Activated T-cell treated with anti-CD3 and anti-CD28 coated beads, Interleukin-2, amount 50 U/mL, for 48 hours (primary cell): ENCODE data around the gene ATP11B.
A peak's percentile ranks its signal among the peaks of the same experiment; 100 is the strongest.

Experiments used
- DNase-seq, 2 experiments: peaks; one replicate each; pipeline ENCODE4 v3.0.0-alpha.2; 2020

ATP11B gene

DNA sequence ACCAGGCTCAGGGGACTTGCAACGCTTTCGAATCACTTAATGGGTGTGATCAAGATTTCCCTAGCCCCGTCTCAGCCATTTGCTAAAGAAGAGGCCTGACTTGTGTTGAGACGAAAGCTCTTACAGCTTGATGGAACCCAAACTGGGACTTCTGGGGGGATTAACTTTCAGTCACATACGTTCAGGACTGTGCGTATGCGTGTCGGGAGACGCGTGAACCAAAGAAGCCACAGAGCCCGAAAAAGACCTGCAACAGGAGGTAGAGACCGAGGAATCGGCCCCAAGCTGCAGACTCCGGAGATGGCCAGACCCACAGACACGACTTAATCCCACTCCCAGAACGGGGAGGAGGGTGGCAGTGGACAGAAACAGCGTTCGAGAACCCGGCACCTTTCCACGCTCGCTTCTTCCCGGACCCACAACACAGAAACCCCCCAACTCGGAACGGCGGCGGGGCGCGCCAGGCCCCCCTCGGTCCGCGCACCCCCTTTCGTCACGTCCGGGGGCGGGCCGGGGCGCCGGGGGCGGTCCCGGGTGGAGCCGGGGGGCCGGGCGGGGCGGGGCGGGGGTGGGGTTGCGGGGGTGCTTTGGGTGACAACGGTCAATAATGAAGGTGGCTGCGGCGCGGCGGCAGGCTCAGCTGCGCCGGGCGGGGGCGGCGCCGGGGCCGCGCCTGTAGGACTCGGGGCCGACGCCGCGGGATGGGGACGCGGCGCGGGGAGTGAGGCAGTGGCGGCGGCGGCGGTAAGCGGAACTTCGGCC, at the start of gene ATP11B:
Gene ATP11B, plus strand, starts transcription at position 604 of the 762 bp plus-strand sequence. CDS start 256 bp downstream, outside the sequence.
- peak; percentile 87 for DNase-seq

DNA sequence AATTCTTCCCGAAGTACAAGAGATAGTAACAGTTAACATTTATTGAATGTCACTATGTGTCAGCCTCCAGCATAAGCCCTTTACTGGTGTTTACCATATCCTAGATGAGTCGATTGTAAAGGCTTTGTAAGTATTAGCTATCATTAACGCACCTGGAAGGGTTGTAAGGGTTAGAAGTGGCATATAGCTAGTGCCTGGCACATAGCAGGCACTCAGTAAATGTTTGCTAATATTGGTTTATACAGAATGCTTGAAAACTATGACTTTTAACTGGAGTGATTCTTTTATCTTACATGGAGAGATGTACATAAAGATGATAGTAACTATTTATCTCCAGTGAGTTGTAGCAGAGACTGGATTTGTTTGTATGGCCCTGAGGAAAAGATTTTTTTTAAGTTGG, 46.3 kb upstream of the ATP11B start:
- DNase-seq = no peak

DNA sequence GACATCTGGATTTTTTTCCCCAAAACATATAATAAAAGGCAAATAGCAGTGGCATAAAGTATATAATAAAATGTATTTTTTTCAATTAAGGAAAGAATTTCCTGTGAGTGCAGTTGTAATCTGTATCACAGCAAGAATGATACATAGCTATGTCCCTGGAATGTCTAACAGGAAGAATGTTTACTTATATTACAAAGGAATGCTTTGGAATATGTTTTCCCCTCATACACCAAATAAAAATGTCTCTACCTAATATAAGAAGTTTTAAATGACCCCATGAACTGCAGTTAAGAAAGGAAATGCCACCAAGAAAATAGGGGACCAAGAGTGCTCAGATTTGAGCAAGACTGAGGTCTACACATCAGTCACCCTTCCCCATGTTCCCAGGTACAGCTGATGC, 38.0 kb upstream of the ATP11B start:
- no peak for DNase-seq

DNA sequence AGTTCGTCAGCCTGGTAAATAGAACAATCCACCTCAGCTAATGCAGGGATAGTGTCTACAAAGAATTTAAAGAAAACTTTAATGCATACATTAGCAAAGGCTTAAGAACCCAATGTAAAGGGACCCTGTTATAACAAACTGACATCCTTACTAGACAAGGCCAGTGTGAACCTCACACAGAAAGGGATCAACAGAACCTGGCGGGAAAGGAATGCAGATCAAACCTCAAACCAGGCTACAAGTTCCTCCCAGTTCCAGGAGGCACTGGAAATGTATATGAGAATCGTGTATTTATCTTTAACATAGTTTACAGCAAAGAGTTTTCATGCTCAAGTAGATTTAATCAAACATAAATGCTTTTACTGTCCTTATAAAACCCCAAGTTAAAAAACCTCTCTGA, 37.6 kb upstream of the ATP11B start:
- no peak for DNase-seq

DNA sequence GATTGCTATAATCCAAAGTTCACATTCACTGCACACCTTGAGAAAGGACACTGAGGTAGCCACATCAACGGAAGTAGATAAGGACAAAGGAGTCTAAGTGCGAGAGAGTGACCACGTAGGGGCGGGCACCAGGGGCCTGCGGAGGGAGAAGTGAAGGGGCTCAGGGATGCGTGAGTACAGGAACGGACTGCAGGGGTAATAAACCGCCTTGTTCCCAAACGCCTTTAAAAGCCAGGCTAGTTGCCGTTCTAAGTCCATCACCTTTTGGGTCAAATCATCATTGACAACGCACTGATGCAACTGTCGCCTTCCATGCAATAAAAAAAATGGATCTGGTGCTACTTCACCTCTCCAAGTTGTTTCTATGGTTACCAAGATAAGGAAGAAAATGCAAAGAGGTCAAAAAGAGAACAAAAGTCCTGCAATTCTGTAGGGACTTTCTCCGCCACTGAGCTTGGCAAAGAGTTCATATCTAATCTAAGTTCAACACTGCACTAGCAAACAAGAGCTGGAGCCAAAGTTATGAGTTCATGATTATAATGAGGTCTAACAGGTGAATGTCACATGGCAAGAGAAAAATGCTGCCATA, 32.6 kb upstream of the ATP11B start:
- DNase-seq = no peak

DNA sequence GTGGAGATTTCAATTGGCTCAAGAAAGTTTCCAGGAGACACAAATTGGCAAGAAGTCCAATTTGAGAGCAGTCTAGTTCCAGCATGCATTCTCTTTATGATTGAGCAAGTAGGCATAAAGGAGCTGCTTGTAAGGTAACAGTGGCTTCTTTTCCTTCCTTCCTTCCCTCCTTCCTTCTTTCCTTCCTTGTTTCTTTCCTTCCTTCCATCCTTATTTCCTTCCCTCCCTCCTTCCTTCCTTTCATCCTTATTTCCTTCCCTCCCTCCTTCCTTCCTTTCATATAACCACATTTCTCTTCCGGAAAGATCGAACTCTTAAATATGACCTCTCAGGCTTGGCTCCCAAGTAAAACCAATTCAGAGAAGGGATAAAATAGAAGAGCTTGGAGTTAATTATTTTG, 29.4 kb upstream of the ATP11B start:
- no peak for DNase-seq

DNA sequence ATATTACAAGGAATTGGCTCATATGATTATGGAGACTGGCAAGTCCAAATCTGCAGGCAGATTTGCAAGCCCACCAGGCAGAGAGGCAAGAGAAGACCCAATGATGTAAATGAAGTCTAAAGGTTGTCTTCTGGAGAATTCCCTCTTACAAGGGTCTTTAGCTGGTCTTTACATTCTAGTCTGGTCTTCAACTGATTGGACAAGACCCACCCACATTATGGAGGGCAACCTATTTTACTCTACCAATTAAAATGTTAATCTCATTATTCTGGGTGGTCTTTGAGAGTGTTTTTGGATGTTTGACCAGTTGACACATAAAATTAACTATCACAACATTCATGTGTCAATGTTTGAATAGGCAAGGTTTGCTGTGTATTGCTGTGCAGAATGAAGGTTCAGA, 28.0 kb upstream of the ATP11B start:
- DNase-seq = no peak

DNA sequence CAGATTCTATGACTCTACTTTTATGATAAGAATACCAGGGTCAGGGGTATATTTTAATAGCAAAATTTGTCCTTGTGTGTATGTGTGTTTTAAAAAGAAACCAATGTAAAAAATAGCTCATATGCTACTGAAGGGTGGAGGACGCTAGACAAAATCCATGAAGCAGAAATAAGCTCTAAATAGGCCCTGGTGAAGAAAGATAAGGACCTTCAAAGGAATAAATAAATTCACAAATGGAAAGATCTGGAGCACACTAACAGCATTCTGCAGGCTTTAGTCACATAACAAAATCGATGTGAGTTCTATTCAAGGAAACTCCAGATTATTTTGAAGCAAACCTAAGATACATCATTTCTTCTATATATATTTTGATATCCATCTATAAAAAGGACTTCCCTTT, 27.2 kb upstream of the ATP11B start:
- no peak for DNase-seq

DNA sequence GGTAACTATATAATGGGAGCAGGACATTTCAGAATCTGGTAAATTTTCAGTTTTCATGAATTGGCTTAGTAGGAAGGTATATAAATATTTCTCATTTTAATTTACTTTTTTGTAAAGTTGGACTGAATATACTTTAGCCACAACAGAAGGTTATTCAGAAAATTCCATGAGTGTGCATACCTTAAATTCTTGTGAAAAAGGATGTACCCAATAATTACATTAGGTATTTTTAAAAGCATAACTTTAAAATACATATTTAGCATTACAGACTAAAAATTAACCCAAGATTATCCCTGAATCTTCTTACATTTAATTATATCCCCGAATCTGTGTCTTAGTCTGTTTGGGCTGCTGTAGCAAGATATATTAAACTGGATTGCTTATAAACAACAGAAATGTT, 24.9 kb upstream of the ATP11B start:
- DNase-seq = no peak

DNA sequence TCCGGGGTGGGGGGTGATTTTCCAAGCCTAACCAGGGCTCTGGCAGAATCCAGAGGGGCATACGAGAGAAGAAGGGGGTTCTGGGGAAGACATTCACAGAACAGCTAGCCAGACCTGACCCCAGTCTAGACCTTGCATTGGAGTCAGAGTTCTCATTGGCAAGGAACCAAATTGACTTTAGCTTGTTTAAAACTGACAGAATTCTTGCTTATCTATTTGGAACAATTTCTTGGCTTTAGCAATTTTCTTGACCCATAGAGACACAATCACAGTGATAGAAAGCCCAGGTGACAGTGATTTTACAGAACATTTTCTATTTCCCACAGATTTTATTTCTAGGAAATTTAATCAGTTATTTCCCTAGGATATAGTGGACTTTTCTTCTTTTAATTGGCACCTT, 23.6 kb upstream of the ATP11B start:
- no peak for DNase-seq

DNA sequence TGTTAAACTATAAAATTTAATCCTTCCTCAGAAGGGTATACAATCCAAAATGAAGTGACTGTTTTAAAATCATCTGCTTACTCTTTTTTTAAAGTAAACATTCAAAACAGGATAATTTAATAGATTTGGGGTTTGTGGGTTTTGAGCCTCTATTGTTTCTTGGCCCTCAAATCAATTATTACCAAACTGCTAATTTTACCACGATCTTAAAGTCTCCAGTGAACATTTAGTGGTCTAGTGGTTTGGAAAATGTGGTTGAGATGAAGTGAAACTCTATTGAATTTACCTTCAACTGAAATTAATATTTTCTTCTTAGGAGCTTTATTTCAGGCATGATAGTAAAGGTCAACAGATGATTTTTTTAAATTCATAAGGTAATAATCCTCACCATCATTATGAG, 11.2 kb upstream of the ATP11B start:
- no peak for DNase-seq

DNA sequence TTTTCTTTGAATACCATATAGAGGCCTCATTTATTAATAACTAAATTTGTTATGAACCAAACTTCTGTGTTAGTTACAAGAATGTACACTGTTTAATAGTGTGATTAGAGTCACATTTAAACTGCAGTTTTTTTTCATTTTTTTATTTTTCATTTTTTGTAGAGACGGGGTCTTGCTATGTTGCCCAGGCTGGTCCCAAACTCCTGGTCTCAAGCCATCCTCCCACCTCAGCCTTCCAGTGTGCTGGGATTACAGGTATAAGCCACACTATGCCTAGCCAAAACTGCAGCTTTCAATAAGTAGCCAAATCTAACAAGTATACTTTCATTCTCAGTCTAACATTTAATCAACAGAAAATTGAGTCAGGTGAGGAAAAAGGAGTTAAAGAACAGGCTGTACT, 10.2 kb upstream of the ATP11B start:
- no peak for DNase-seq

DNA sequence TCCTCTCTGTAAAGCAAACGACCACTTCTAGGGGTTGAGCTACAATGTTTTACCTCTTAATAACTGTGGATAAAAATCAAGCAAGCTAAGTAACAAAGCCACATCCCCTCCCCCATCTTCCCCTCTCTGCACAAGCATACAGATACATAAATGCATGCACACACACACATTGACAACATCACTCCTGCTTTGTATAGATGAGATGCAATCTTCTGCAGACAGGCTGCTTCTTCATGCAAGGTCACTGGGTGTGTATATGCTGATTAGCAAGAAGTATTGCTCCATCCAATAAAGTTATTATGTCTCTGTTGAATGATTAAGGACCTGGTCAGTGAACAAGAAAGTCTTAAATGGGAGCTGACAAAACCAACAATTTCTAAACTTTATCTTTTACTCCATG, 8.8 kb upstream of the ATP11B start:
- DNase-seq = no peak

DNA sequence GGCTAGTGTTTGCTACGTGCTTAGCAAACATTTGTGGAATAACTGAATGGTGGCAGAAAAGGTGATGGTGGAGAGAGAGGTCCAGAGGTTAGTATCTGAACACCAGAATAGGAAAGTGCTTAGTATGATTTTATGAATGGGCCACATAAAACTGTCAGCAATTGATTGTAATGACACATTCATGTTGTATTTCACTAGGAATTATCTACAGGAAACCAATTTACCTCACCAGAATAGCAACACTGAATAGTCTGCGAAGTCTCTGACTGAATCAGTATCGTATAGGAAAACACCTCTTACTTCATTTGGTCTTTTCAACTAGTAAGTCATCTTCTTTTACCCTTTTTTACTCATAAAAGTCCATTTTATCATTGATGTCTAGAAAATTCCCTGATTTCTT, 8.2 kb upstream of the ATP11B start:
- no peak for DNase-seq

DNA sequence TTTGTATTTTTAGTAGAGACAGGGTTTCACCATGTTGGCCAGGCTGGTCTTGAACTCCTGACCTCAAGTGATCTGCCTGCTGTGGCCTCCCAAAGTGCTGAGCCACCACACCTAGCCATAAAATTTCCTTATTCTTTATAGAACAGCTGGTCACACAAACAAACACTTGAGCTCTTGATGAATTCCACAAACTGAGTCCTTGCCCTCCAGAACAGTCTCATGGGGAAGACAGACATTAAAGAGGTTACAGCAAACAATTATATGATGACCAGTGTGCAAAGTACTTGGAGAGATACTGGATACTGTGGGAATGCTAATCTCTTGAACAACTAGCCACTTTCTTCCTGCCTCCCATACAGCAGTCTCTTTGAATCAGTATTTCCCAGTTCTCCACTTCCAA, 7.5 kb upstream of the ATP11B start:
- DNase-seq = no peak

DNA sequence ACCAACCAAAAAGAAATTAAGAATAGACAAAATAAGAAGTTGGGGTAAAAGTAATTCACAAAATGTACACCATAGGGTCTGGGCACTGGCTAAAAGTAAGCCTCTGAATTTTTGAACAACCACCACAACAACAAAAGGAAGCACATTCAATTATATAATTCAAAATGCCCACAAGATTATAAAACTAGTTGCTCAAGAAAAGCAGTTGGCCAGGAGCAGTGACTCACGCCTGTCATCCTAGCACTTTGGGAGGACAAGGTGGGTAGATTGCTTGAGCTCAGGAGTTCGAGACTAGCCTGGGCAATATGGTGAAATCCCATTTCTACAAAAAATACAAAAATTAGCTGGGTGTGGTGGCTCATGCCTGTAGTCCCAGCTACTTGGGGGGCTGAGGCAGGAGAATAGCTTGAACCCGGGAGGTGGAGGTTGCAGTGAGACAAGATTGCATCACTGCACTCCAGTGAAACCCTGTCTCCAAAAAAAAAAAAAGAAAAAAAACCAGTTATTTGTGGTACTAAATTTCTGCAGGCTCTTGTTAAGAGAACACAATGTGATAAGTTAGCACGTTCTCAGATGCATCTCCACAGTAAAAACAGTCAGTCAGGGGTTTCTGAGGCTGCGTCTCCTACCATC, 6.6 kb upstream of the ATP11B start:
- no peak for DNase-seq

DNA sequence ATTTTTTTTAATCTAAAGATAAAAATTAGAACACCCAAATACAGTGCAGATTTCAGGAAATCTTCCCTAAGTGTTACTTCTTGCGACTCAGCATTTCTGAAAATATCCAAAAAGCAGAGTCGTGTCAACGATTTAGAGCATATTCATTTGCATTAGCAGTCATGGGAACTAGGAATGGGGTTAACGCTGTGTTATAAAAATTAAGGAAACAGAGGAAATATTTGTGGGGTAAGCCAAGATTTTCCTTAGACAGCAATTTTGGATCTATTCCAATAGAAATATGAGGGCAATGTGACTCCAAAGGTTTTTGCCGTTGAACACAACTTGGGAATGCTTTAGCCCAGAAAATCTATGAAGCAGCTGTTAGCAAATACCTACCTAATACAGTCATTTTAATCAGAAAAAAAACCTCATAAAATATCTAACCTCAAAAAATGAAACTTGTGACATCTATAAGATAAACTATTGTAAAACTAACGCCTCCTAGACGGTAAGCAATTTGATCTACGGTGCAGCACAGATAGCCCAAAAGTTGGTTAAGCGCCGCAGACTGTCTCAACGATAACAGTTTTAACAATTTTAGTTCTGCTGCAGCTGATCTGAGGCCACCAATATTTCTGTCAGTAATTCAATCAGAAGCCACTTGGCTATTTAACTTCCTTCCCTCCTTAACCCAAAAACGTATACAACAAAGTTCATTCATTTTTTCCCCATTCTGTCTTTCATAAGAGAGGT, 5.8 kb upstream of the ATP11B start:
- DNase-seq = no peak

DNA sequence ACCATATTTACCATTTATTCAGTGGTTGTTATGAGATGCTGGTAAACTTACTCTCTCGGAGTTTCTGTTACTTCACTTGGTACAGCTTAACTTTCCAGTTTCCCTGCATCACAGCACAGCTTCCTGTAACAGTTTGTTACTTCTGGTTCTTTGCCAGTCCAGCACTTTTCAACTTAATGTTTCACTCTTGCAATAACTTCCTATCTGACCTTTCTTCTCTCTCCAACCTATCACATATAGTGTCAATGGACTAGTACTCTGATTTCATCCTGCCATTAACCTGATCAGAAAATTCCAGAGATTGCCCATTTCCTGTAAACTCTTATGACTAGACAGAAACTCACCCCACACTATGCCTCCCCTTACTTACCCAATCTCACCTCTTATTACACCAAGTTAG, 3.9 kb upstream of the ATP11B start:
- no peak for DNase-seq

DNA sequence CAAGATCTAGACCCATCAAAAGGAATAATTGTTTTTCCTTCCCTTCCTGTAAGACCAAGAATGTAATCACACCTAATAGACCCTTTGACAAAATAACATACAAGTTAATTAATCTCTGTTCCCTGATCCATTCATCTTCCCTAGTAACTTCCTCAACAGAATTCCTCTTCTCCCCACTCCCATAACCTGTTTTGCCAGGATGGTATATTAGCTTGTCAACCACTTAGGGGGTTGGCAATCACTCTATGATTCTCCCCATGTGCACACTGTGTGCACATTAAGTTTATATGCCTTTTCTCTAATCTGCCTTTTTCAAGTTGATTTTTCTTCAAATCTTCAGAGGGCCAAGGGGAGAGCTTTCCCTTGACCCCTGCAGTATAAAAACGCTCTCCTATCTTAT, 2.7 kb upstream of the ATP11B start:
- no peak for DNase-seq

DNA sequence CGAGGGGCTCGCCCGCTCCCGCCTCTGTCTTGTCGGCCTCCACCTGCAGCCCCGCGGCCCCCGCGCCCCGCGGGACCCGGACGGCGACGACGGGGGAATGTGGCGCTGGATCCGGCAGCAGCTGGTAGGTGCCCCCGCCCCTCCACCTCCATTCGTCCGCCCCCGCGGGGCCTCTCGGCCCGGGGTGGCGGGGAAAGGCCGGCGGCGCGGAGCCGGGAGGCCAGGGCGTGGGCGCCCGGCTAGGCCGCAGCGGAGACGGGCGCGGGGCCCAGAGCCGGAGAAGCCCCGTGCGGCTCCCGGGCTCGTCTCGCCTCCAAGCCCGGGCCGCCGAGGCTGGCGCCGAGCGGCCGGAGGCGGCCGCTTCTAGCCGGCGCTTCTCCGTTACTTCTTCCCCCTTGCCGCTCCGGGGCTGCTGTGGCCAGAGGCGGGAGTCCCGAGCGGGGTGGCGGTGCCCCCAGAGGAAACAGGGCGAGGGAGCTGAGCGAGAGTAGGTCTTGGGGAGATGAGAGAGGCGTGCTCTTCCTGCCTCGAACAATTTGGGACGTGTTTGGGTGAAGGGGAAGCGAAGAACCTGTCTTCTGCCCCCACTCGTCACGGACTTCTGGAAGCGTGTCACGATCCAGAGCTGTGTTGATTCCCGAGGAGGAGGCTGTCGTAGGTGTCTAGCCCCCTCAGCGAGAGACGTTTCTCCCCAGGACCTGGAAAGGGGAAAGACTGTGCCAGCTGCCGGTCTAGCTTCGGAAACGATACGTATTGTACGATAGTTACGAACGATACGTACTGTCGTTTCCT, 555 bp downstream of the ATP11B start:
- peak; percentile 71 to 73 for DNase-seq

DNA sequence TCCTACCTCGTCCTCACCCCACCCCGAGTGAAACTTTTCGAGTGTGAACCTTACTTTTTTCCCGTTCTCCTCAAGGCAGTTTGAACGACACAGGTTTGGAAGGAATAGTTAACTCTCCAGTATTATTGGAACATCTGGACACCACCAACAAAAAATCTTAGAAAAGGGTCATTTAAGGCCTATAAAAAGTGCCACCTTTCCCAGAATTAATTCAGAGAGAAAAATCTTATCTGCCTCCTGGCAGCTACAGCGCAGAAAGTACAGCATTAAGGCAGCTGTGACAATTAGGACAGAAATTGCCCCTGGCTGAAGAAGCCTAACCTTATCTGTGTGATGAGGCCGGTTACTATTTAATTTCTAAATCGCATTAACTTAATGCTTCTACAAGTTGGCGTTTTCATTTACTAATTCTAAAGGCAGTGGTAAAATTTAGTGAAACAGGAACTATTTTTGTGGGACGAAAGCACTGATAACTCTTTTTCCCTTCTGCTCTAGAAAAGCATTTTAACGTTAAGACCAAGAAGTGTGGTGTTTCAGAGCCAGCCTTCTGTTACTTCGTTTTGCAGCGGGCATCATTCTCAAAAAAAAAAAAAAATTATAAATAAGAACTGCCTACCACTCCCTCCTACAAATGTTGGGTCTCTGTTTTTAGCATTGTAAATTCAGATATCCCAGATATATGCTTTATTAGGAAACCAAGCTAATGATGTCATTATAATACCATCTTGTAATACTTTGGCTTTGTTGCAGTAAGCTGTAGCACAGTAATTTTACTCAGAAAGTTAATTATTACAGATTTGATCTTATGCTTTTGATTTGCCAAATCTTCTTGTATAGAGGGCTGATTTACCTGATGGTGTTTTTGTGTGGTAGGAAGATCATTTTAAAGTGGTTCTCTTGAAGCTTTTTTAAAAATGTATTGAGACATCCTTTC, 1.4 kb downstream of the ATP11B start:
- DNase-seq = no peak

DNA sequence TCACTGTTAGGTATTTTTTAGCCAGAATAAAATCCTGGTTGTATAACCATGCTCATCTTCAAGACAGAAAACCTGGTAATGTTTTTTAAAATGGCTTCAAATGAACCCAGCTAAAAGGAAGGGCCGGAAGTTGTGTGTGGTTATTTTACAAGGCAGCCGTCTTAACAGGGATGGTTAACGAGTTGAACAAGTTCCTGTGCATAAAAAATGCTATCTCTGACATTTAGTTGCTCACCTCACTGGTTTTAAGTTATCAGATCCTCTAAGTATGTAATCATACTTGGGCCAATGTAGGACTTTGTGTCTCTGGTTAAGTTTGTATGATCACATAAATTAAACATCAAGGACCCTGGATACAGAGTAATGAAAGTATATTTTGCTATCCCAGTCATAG, 2.1 kb downstream of the ATP11B start:
- no peak for DNase-seq
